ENCODE data around the gene MMP28. TPM values are rescaled to one million over a fixed set of nuclear protein-coding genes. Genes with fewer than 3 reads are reported as not detected.

Gene MMP28
- total and polyA plus RNA-seq, 2 of the 4 experiments (the other 2 are of a cell fraction) = 0.18 TPM; not detected in 1

DNA sequence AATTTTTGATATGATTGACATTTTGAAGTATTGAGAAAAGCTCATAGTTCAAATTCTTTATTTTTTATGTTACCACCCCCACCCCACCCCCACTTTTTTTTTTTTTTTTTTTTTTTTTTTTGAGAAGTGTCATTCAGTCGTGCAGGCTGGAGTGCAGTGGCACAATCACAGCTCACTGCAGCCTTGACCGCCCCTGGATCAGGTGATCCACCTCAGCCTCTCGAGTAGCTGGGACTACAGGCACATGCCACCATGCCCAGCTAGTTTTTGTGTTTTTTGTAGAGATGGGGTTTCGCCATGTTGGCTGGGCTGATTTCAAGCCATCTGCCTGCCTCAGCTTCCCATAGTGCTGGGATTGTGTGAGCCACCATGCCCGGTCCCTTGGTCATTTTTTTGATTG is 21.3 kb upstream of the MMP28 start:
- dilution Hi-C loops (cut with HindIII; ENCODE audit: low sequenced_read_pairs, unreplicated experiment) = no loop called here
- WGBS, 2 experiments (ENCODE audit: extremely low coverage in 2 of 2, insufficient read length in 1 of 2) = 100% methylated on average over 1 of the region's 5 CpGs; no CpG with 5 or more reads in 1 of the 2 experiments
- H3K9ac ChIP-seq (ENCODE audit: low read depth, low read length) = no peak overlapping the region
- CTCF ChIA-PET = interaction anchor here (0.5 to 1.2 kb wide), 8 partner anchors 11 to 1274 kb away, joined by 3 to 8 read pairs (median 4); no protein-coding TSS in a partner anchor
- peak overlapping the region; percentile 11; the same call in 1 of the 2 replicates for H3K27ac ChIP-seq (ENCODE audit: insufficient read depth, low read length)
- H2AFZ ChIP-seq (replicated peaks; ENCODE audit: low read length, poor library complexity) = no peak overlapping the region
- no peak overlapping the region for H2BK20ac ChIP-seq (ENCODE audit: low read depth, low read length)
- H4K8ac ChIP-seq (ENCODE audit: low read depth in 2 of 2, low read length in 2 of 2) = no peak overlapping the region
- peak overlapping the region; percentile 21; the same call in 1 of the 2 replicates for H3K4me2 ChIP-seq (ENCODE audit: low read depth, low read length)
- no peak overlapping the region for H3K23ac ChIP-seq (ENCODE audit: low read depth, low read length)
- no peak overlapping the region for H3K4me3 ChIP-seq (ENCODE audit: insufficient read depth, low read depth, low read length)
- H3K9me3 ChIP-seq (ENCODE audit: control insufficient read depth, insufficient read depth, low read length) = no peaks in the 10 kb centered on the region
- no peak overlapping the region for H2AK9ac ChIP-seq (replicated peaks; ENCODE audit: low read depth, low read length, poor library complexity)
- H2BK5ac ChIP-seq (ENCODE audit: low read depth, low read length, poor library complexity, severe bottlenecking) = no peak overlapping the region
- TF ChIP-seq MAZ (IDR thresholded peaks at IDR 0.05; ENCODE audit: borderline replicate concordance, low read depth, low read length) (no peak), BHLHE40 (IDR thresholded peaks at IDR 0.05; ENCODE audit: low read depth, low read length) (no peak), RCOR1 (IDR thresholded peaks at IDR 0.05; ENCODE audit: insufficient replicate concordance, low read length) (no peak), CHD1 (IDR thresholded peaks at IDR 0.05; ENCODE audit: low read depth, low read length) (no peak), FOS (IDR thresholded peaks at IDR 0.05; ENCODE audit: low read depth, low read length) (no peak), RAD21 (IDR thresholded peaks at IDR 0.05; ENCODE audit: low read length) (no peak)
- TF ChIP-seq, protein P1, sequence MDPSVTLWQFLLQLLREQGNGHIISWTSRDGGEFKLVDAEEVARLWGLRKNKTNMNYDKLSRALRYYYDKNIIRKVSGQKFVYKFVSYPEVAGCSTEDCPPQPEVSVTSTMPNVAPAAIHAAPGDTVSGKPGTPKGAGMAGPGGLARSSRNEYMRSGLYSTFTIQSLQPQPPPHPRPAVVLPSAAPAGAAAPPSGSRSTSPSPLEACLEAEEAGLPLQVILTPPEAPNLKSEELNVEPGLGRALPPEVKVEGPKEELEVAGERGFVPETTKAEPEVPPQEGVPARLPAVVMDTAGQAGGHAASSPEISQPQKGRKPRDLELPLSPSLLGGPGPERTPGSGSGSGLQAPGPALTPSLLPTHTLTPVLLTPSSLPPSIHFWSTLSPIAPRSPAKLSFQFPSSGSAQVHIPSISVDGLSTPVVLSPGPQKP (IDR thresholded peaks at IDR 0.05; ENCODE audit: borderline replicate concordance, low read depth, low read length) = no peak
- BruUV-seq (replicated peaks) = no TSS peak
- H3K36me3 ChIP-seq (ENCODE audit: control insufficient read depth, insufficient read depth, low read length) = peaks cover 18% of the 10 kb centered on the region
- peaks cover 4% of the 10 kb centered on the region; the same call in 1 of the 2 replicates for H3K4me1 ChIP-seq (ENCODE audit: control insufficient read depth, insufficient read depth, low read length)
- POLR2A ChIA-PET (ENCODE audit: unreplicated experiment) = no interaction called here
- intact Hi-C loops (cut with micrococcal nuclease) = no loop called here
- H3K27me3 ChIP-seq (ENCODE audit: control insufficient read depth, insufficient read depth, low read length) = no peaks in the 10 kb centered on the region
- peaks cover 9% of the 10 kb centered on the region for H3K9me1 ChIP-seq (ENCODE audit: insufficient read depth, low read length)
- no peak for DNase-seq
- no peak overlapping the region for H4K91ac ChIP-seq (ENCODE audit: insufficient read depth, low read depth, low read length)
- H4K5ac ChIP-seq (ENCODE audit: low read depth, low read length) = no peak overlapping the region
- H3K14ac ChIP-seq (replicated peaks; ENCODE audit: low read depth, low read length) = 0 out of 2 replicates have a peak overlapping the region, but pooled peaks have one; percentile 39
- no peak overlapping the region for H2AK5ac ChIP-seq (ENCODE audit: low read depth, low read length)
- no peak overlapping the region for H2BK15ac ChIP-seq (ENCODE audit: low read depth, low read length)
- no peak; the same call in 1 of the 2 replicates for ATAC-seq (ENCODE audit: low read depth)
- H3K18ac ChIP-seq (ENCODE audit: low read depth, low read length) = no peak overlapping the region
- H2BK120ac ChIP-seq (ENCODE audit: low read depth, low read length) = no peak overlapping the region
- H4K20me1 ChIP-seq (ENCODE audit: insufficient read depth, low read length) = peaks cover 78% of the 10 kb centered on the region
- H3K56ac ChIP-seq (ENCODE audit: extremely low read depth, insufficient read depth, low read length) = no peak overlapping the region
- no peak overlapping the region for H3K4ac ChIP-seq (ENCODE audit: low read depth, low read length)
- H3K79me1 ChIP-seq (ENCODE audit: low read depth in 1 of 2, low read length in 2 of 2) = peaks cover 4 to 50% of the 10 kb centered on the region in 2 experiments
- in situ Hi-C loops (cut with MboI; ENCODE audit: low sequenced_read_pairs) = no loop called here

Measured in IMR-90 (cell line).